Brain microvascular endothelial cell (primary cell): ENCODE results near the gene KCNMB2.

ENCODE experiments used
- DNase-seq: peaks from one replicate; pipeline ENCODE4 v3.0.0-alpha.2; 2020
- H3K27ac ChIP-seq: fragments of 250-450 bp; sonication (Bioruptor Pico); 2 replicates; pipeline ENCODE4 v1.5.1; 2020; ENCODE audit warnings: mild to moderate bottlenecking, moderate library complexity
- H3K27me3 ChIP-seq: fragments of 250-450 bp; sonication (Bioruptor Pico); replicated peaks from 2 replicates; pipeline ENCODE4 v1.5.1; 2020; ENCODE audit warnings: mild to moderate bottlenecking
- H3K36me3 ChIP-seq: fragments of 250-450 bp; sonication (Bioruptor Pico); replicated peaks from 2 replicates; pipeline ENCODE4 v1.5.1; 2020; ENCODE audit warnings: mild to moderate bottlenecking
- H3K4me3 ChIP-seq: 2 replicates; pipeline ENCODE4 v1.5.1; 2011; ENCODE audit warnings: low read depth, mild to moderate bottlenecking, control low read depth, low read length, moderate library complexity
- in situ Hi-C: cut with HindIII; loops from 2 replicates; pipeline ENCODE4 v1.10.0; 2017; ENCODE audit warnings: low sequenced_read_pairs, low pct_ligation_motif_present
- TF ChIP-seq, protein P1 (sequence below): IDR thresholded peaks from 2 replicates; pipeline ENCODE4 v1.5.1; 2011; ENCODE audit warnings: low read depth, mild to moderate bottlenecking, moderate library complexity, low read length, control low read depth, inconsistent platforms; ENCODE audit errors: missing control alignments

KCNMB2 gene

DNA sequence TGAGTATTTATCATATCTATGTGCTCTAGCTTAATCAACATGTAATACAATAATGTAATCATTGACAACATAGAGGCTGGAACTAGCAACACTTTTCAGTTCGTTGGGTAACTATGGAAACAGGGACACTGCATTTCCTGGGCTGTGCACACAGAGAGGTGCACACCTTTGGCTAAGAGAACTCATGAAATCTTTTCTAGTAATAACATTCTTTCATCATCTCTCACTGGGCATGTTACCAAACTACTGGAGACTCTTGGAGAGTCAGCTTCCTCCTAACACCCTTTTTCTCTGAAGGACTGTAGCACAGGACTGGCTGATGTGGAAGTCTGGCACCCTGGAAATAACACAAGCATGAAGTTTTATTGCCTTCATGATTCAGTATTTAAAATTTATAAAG, 135.6 kb downstream of the KCNMB2 start:
- in situ Hi-C loops: no loop called here
- H3K27ac ChIP-seq: peak overlapping the region; percentile 3

DNA sequence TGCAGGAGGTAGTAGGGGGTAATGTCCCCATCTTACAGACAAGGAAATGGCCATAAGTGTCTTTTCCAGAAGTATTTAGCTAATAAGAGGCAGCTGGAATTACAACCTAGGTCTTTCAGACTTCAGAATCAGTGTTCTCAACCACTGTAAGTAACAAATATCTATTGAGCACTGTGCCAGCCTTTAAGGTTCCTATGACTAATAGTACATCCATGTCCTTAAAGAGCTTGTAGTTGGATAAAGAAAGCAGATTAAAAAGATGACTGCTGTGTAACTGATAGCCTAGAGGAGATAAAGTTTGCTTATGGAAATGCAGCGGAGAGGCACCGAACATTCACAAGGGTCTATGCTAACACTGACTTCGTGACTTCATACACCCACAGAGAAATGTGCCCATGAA, 136.0 kb downstream of the KCNMB2 start:
- in situ Hi-C loops: no loop called here
- Histone ChIP-seq H3K36me3 (no peaks in the 10 kb centered on the region), H3K27ac (peak overlapping the region; percentile 3), H3K4me3 (no peak overlapping the region), H3K27me3 (no peaks in the 10 kb centered on the region)
- peak; percentile 32 for DNase-seq
- TF ChIP-seq, protein P1, sequence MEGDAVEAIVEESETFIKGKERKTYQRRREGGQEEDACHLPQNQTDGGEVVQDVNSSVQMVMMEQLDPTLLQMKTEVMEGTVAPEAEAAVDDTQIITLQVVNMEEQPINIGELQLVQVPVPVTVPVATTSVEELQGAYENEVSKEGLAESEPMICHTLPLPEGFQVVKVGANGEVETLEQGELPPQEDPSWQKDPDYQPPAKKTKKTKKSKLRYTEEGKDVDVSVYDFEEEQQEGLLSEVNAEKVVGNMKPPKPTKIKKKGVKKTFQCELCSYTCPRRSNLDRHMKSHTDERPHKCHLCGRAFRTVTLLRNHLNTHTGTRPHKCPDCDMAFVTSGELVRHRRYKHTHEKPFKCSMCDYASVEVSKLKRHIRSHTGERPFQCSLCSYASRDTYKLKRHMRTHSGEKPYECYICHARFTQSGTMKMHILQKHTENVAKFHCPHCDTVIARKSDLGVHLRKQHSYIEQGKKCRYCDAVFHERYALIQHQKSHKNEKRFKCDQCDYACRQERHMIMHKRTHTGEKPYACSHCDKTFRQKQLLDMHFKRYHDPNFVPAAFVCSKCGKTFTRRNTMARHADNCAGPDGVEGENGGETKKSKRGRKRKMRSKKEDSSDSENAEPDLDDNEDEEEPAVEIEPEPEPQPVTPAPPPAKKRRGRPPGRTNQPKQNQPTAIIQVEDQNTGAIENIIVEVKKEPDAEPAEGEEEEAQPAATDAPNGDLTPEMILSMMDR: no peak

More for the DNA sequence above, 135.6 kb downstream of the KCNMB2 start:
- Histone ChIP-seq H3K4me3 (no peak overlapping the region), H3K36me3 (no peaks in the 10 kb centered on the region), H3K27me3 (no peaks in the 10 kb centered on the region)
- peak; percentile 53 for DNase-seq
- TF ChIP-seq, protein P1: no peak

DNA sequence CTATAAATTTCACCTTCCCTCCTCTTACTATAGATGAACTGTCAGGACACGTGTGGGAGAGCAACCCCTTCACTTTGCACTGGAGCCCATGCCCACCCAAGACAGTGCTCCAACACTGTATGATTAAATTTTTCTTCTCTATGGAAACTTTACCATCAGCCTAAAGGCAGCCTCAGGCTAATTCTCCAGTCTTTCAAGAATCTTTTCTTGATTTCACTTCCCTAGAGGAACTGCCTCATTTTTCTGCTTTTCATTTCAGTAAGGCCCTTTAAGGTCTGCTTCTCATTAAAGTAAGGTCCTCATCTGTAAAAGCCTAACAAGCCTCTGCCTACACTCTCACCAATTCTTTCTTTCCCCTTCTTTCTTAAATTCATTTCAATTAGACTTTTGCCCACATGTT, 137.3 kb downstream of the KCNMB2 start:
- H3K27ac ChIP-seq: no peak overlapping the region

GRCh38 chr3:178676077-178676476, 139.8 kb downstream of the KCNMB2 start:
- in situ Hi-C loops: no loop called here
- H3K4me3 ChIP-seq: no peak overlapping the region
- no peak overlapping the region for H3K27ac ChIP-seq
- H3K27me3 ChIP-seq: no peaks in the 10 kb centered on the region
- no peak for DNase-seq
- H3K36me3 ChIP-seq: no peaks in the 10 kb centered on the region
- TF ChIP-seq, protein P1: no peak

More for the DNA sequence above, 137.3 kb downstream of the KCNMB2 start:
- DNase-seq: no peak
- in situ Hi-C loops: no loop called here
- Histone ChIP-seq H3K27me3 (no peaks in the 10 kb centered on the region), H3K36me3 (no peaks in the 10 kb centered on the region), H3K4me3 (no peak overlapping the region)
- TF ChIP-seq, protein P1: no peak

- H3K27ac ChIP-seq: no peak overlapping the region
- in situ Hi-C loops: no loop called here
- H3K4me3 ChIP-seq: no peak overlapping the region
- peak; percentile 31 for DNase-seq
- H3K36me3 ChIP-seq: no peaks in the 10 kb centered on the region
- TF ChIP-seq, protein P1: no peak
- H3K27me3 ChIP-seq: no peaks in the 10 kb centered on the region
These were observed 140.9 kb downstream of the KCNMB2 start for GRCh38 chr3:178676942-178677790.
